Loucy (cell line): ENCODE data around the gene TRIM67.

Experiments
- H2AFZ ChIP-seq: fragments of 200-600 bp; sonication (generic); 2 replicates; pipeline ENCODE4 v1.6.0; 2016; ENCODE audit warnings: antibody characterized with exemption, mild to moderate bottlenecking, low read length, moderate library complexity
- H3F3A ChIP-seq: fragments of 200-600 bp; 2 replicates; pipeline ENCODE4 v1.6.0; 2016; ENCODE audit warnings: antibody characterized with exemption, low read depth, mild to moderate bottlenecking
- H3K27me3 ChIP-seq: fragments of 200-600 bp; sonication (generic); 2 replicates; pipeline ENCODE4 v1.6.1; 2014; ENCODE audit warnings: low read length, mild to moderate bottlenecking; ENCODE audit not compliant: insufficient read depth, poor library complexity, severe bottlenecking
- H3K36me3 ChIP-seq: fragments of 200-600 bp; sonication (generic); 2 replicates; pipeline ENCODE4 v1.6.1; 2016; ENCODE audit warnings: low read length; ENCODE audit not compliant: insufficient read depth
- H3K4me1 ChIP-seq: fragments of 200-600 bp; sonication (generic); 2 replicates; pipeline ENCODE4 v1.5.1; 2014; ENCODE audit warnings: low read length, mild to moderate bottlenecking; ENCODE audit not compliant: insufficient read depth, poor library complexity, severe bottlenecking
- H3K4me2 ChIP-seq: fragments of 200-600 bp; sonication (generic); 2 replicates; pipeline ENCODE4 v1.6.0; 2014; ENCODE audit warnings: antibody characterized with exemption, low read length, low read depth, mild to moderate bottlenecking; ENCODE audit not compliant: poor library complexity, severe bottlenecking
- H3K4me3 ChIP-seq: fragments of 200-600 bp; sonication (generic); 2 replicates; pipeline ENCODE4 v1.5.1; 2014; ENCODE audit warnings: low read length, mild to moderate bottlenecking, mixed read lengths; ENCODE audit not compliant: poor library complexity, severe bottlenecking
- H3K79me2 ChIP-seq: fragments of 200-600 bp; sonication (generic); 2 replicates; pipeline ENCODE4 v1.6.1; 2014; ENCODE audit warnings: low read length; ENCODE audit not compliant: insufficient read depth
- H3K9ac ChIP-seq: fragments of 200-600 bp; sonication (generic); 2 replicates; pipeline ENCODE4 v1.6.0; 2014; ENCODE audit warnings: mild to moderate bottlenecking, low read depth, low read length, moderate library complexity; ENCODE audit not compliant: poor library complexity, severe bottlenecking
- H3K9me2 ChIP-seq: fragments of 200-600 bp; sonication (generic); replicated peaks from 2 replicates; pipeline ENCODE4 v1.6.1; 2016; ENCODE audit warnings: low read depth, low read length, mixed read lengths
- H3K9me3 ChIP-seq: fragments of 200-600 bp; sonication (generic); 2 replicates; pipeline ENCODE4 v1.6.1; 2014; ENCODE audit warnings: mild to moderate bottlenecking, antibody characterized with exemption, low read length, low read depth; ENCODE audit not compliant: insufficient read depth
- H4K20me1 ChIP-seq: fragments of 200-600 bp; sonication (generic); 2 replicates; pipeline ENCODE4 v1.6.0; 2014; ENCODE audit warnings: antibody characterized with exemption, low read length, mild to moderate bottlenecking; ENCODE audit not compliant: insufficient read depth, poor library complexity, severe bottlenecking
- CTCF ChIP-seq: fragments of 200-600 bp; sonication (generic); conservative IDR thresholded peaks from 2 replicates; pipeline ENCODE4 v1.5.1; 2014; ENCODE audit warnings: mild to moderate bottlenecking, antibody characterized with exemption, low read length
- EZH2phosphoT487 ChIP-seq: fragments of 200-600 bp; IDR thresholded peaks from 2 replicates; pipeline ENCODE4 v1.6.1; 2018; ENCODE audit warnings: antibody characterized with exemption, mild to moderate bottlenecking, moderate library complexity, borderline replicate concordance

TRIM67 gene

GRCh38 chr1:231203259-231204057, 41.6 kb downstream of the TRIM67 start:
- no peaks in the 10 kb centered on the region for H3K27me3 ChIP-seq
- TF ChIP-seq EZH2phosphoT487 (no peak), CTCF (no peak)

GRCh38 chr1:231206856-231207255, 45.0 kb downstream of the TRIM67 start:
- H3F3A ChIP-seq, result no peaks in the 10 kb centered on the region
- H3K27me3 ChIP-seq, result no peaks in the 10 kb centered on the region
- H4K20me1 ChIP-seq, result no peaks in the 10 kb centered on the region
- H2AFZ ChIP-seq, result no peak overlapping the region
- no peaks in the 10 kb centered on the region for H3K36me3 ChIP-seq
- no peak for TF ChIP-seq CTCF
- no peak for TF ChIP-seq EZH2phosphoT487
- H3K9me3 ChIP-seq, result no peaks in the 10 kb centered on the region
- no peak overlapping the region for H3K4me3 ChIP-seq
- H3K4me2 ChIP-seq, result no peak overlapping the region
- H3K9me2 ChIP-seq, result no peaks in the 10 kb centered on the region
- H3K4me1 ChIP-seq, result peaks cover 9% of the 10 kb centered on the region
- H3K79me2 ChIP-seq, result no peaks in the 10 kb centered on the region
- no peak overlapping the region for H3K9ac ChIP-seq

More at GRCh38 chr1:231203259-231204057, 41.6 kb downstream of the TRIM67 start:
- Histone ChIP-seq H3K9ac (no peak overlapping the region), H3K4me2 (no peak overlapping the region), H3K79me2 (no peaks in the 10 kb centered on the region), H4K20me1 (no peaks in the 10 kb centered on the region), H3K4me3 (no peak overlapping the region), H3K9me2 (no peaks in the 10 kb centered on the region), H2AFZ (no peak overlapping the region), H3F3A (no peaks in the 10 kb centered on the region), H3K9me3 (no peaks in the 10 kb centered on the region), H3K36me3 (no peaks in the 10 kb centered on the region), H3K4me1 (peaks cover 10% of the 10 kb centered on the region)

- H3F3A ChIP-seq, result no peaks in the 10 kb centered on the region
- no peaks in the 10 kb centered on the region for H3K36me3 ChIP-seq
- no peak overlapping the region for H3K4me3 ChIP-seq
- H2AFZ ChIP-seq, result no peak overlapping the region
- no peaks in the 10 kb centered on the region for H3K27me3 ChIP-seq
- no peaks in the 10 kb centered on the region for H4K20me1 ChIP-seq
- H3K9me2 ChIP-seq, result no peaks in the 10 kb centered on the region
- peaks cover 5% of the 10 kb centered on the region for H3K4me1 ChIP-seq
- TF ChIP-seq EZH2phosphoT487 (no peak), CTCF (no peak; the same call in 1 of the 2 replicates)
- no peak overlapping the region for H3K9ac ChIP-seq
- no peaks in the 10 kb centered on the region for H3K79me2 ChIP-seq
- H3K9me3 ChIP-seq, result no peaks in the 10 kb centered on the region
- no peak overlapping the region for H3K4me2 ChIP-seq
Observed at GRCh38 chr1:231207437-231207836, 45.6 kb downstream of the TRIM67 start.
